B cell (primary cell): ENCODE measurements around the gene DEFB128. TPM values are rescaled to one million over a fixed set of nuclear protein-coding genes. Genes with fewer than 3 reads are reported as not detected.

Source experiments
- ATAC-seq: fragments of 200-7000 bp; cut with Tn5 transposase; one replicate; pipeline ENCODE4 v1.10.0; 2021; ENCODE audit warnings: low read depth, mild to moderate bottlenecking, moderate number of reproducible peaks, moderate library complexity
- CTCF ChIA-PET: fragments of 350-600 bp; sonication (Branson Sonifier 250); formaldehyde crosslinking; loops from one replicate; lab custom pipeline; 2021; ENCODE audit warnings: antibody characterized with exemption, inconsistent platforms; lab: Charles Lee
- POLR2A ChIA-PET: fragments of 350-600 bp; sonication (Branson Sonifier 250); formaldehyde crosslinking; loops from one replicate; lab custom pipeline; 2021; ENCODE audit warnings: antibody characterized with exemption; lab: Charles Lee
- DNase-seq: peaks from one replicate; pipeline ENCODE4 v3.0.0; 2013
- H2AFZ ChIP-seq: 2 replicates; pipeline ENCODE4 v1.6.1; 2012; ENCODE audit warnings: mild to moderate bottlenecking, low read depth, low read length; ENCODE audit not compliant: insufficient read depth, poor library complexity, severe bottlenecking
- H3K27ac ChIP-seq, 2 donors: 1 replicate in 1 of 2; 2 replicates in 1 of 2; pipeline ENCODE4 v1.5.1; 2012 to 2013; ENCODE audit warnings: low read length in 2 of 2, mild to moderate bottlenecking in 2 of 2, moderate library complexity in 1 of 2
- H3K27me3 ChIP-seq, 4 experiments: fragments of 200-600 bp in 1 of 4; sonication (generic) in 1 of 4; replicated peaks in 1 of 4; 1 replicate in 2 of 4; 2 replicates in 2 of 4; pipeline versions ENCODE4 v1.6.1 to v1.7.0; 2013 to 2016; ENCODE audit warnings: low read length in 3 of 4, mild to moderate bottlenecking in 2 of 4, mixed read lengths in 1 of 4, moderate library complexity in 1 of 4; ENCODE audit not compliant: insufficient read depth in 4 of 4, control insufficient read depth in 3 of 4; ENCODE audit errors: control extremely low read depth in 1 of 4
- H3K36me3 ChIP-seq, 2 experiments: replicated peaks in 1 of 2; 1 replicate in 1 of 2; 2 replicates in 1 of 2; pipeline versions ENCODE4 v1.6.1 to v1.7.1; 2013; ENCODE audit warnings: low read length in 1 of 2; ENCODE audit not compliant: insufficient read depth in 2 of 2, control insufficient read depth in 1 of 2; ENCODE audit errors: control extremely low read depth in 1 of 2, extremely low read depth in 1 of 2
- H3K4me1 ChIP-seq, 2 donors: fragments of 200-600 bp in 1 of 2; sonication (generic) in 1 of 2; 1 replicate in 1 of 2; 2 replicates in 1 of 2; pipeline versions ENCODE4 v1.5.1 to v1.6.1; 2013 to 2017; ENCODE audit warnings: low read length in 2 of 2; ENCODE audit not compliant: control insufficient read depth in 2 of 2, insufficient read depth in 2 of 2
- H3K4me2 ChIP-seq: replicated peaks from 2 replicates; pipeline ENCODE3; 2012; ENCODE audit warnings: mild to moderate bottlenecking, low read depth, low read length; ENCODE audit not compliant: poor library complexity, severe bottlenecking
- H3K4me3 ChIP-seq, 5 experiments: fragments of 200-600 bp in 1 of 5; sonication (generic) in 1 of 5; 1 replicate in 3 of 5; 2 replicates in 2 of 5; pipeline versions ENCODE4 v1.5.1 to v1.7.0; 2011 to 2016; ENCODE audit warnings: low read length in 4 of 5, mild to moderate bottlenecking in 4 of 5, low read depth in 2 of 5, control low read depth in 1 of 5, moderate library complexity in 1 of 5; ENCODE audit not compliant: insufficient read depth in 1 of 5; ENCODE audit errors: control extremely low read depth in 1 of 5, extremely low read depth in 1 of 5
- H3K79me2 ChIP-seq: fragments of 200-600 bp; sonication (generic); one replicate; pipeline ENCODE4 v1.6.0; 2016; ENCODE audit warnings: low read length; ENCODE audit not compliant: control insufficient read depth, insufficient read depth
- H3K9ac ChIP-seq: fragments of 200-600 bp; sonication (generic); 2 replicates; pipeline ENCODE4 v1.6.1; 2017; ENCODE audit warnings: mild to moderate bottlenecking, low read length, moderate library complexity
- H3K9me3 ChIP-seq, 3 donors: one replicate each; pipeline versions ENCODE4 v1.6.1 to v1.7.1; 2013; ENCODE audit warnings: low read length in 2 of 3; ENCODE audit not compliant: control insufficient read depth in 2 of 3, insufficient read depth in 1 of 3; ENCODE audit errors: control extremely low read depth in 1 of 3
- H4K20me1 ChIP-seq: 2 replicates; pipeline ENCODE4 v1.6.0; 2012; ENCODE audit warnings: mild to moderate bottlenecking, low read length; ENCODE audit not compliant: insufficient read depth, control insufficient read depth, poor library complexity, severe bottlenecking
- H3K27ac Mint-ChIP-seq: one replicate; pipeline ENCODE4 v1.8.0; 2021; ENCODE audit warnings: mixed read lengths
- H3K27me3 Mint-ChIP-seq: one replicate; pipeline ENCODE4 v1.8.0; 2021; ENCODE audit warnings: mixed read lengths
- H3K4me1 Mint-ChIP-seq: one replicate; pipeline ENCODE4 v1.8.0; 2021; ENCODE audit warnings: mixed read lengths
- H3K4me3 Mint-ChIP-seq: one replicate; pipeline ENCODE4 v1.8.0; 2021; ENCODE audit warnings: mixed read lengths
- H3K9me3 Mint-ChIP-seq: one replicate; pipeline ENCODE4 v1.8.0; 2022; ENCODE audit warnings: mixed read lengths; ENCODE audit not compliant: insufficient read depth
- CTCF ChIP-seq: fragments of 200-600 bp; IDR thresholded peaks from one replicate; pipeline ENCODE4 v1.8.0; 2022; ENCODE audit warnings: antibody characterized with exemption, mild to moderate bottlenecking
- EZH2 ChIP-seq: IDR thresholded peaks from 2 replicates; pipeline ENCODE4 v1.6.1; 2012; ENCODE audit warnings: borderline replicate concordance, low read depth, mild to moderate bottlenecking, moderate library complexity, low read length; ENCODE audit not compliant: insufficient read depth, poor library complexity, severe bottlenecking
- WGBS: methylation state at CpG from one replicate; pipeline ENCODE4 v1.1.5; 2013; ENCODE audit warnings: missing lambda C conversion rate; ENCODE audit not compliant: insufficient coverage; 5-methylcytosine and 5-hydroxymethylcytosine counted together
- intact Hi-C: fragments of 100-400 bp; cut with micrococcal nuclease; formaldehyde crosslinking; loops from one replicate; pipeline ENCODE4 v1.10.0; 2022
- polyA plus RNA-seq: library from polyadenylated mRNA; depleted of rRNA; stranded (reverse); fragments of >200 nt; gene quantifications from 2 replicates; pipeline ENCODE4 v1.2.3, GENCODE V29; 2012
- total RNA-seq, 2 donors: library from RNA; stranded (reverse); fragments of 120-200 nt in 1 of 2; gene quantifications; 1 replicate in 1 of 2; 2 replicates in 1 of 2; pipeline versions ENCODE4 v1.2.3 to v1.2.4, GENCODE V29; 2013 to 2022

The DEFB128 gene
- total and polyA plus RNA-seq, 2 donors (not counting 1 experiment from before 2014, with no cell fraction given), result not detected

DNA sequence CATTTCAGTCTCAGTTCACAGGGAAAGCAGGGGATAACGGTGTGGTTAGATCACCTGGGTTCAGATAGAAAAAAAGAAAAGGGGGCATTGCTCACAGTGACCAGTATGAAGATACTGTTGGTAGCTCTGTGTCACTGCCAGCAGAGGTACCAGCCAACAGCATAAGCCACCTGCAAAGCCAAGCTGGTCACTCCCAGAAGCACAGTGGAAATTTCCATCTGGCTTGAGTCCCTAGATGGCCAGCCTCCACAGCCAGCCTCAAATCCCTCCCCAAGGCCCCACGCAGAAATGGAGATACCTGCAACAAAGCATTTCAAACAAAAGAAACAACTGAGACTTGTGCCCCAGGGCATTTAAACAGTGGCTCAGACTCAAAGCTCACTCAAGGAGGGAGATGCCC lies 20.6 kb downstream of the DEFB128 start:
- Histone ChIP-seq H4K20me1 (no peaks in the 10 kb centered on the region), H3K79me2 (no peaks in the 10 kb centered on the region), H3K4me2 (no peak overlapping the region), H3K36me3 (no peaks in the 10 kb centered on the region), H2AFZ (no peak overlapping the region), H3K27ac (no peak overlapping the region), H3K27me3 (peaks cover 0 to 4% (median 0%) of the 10 kb centered on the region in 4 experiments), H3K4me1 (no peaks in the 10 kb centered on the region), H3K9ac (no peak overlapping the region), H3K9me3 (peaks cover 0 to 2% (median 0%) of the 10 kb centered on the region in 3 donors), H3K4me3 (no peak overlapping the region)
- H3K4me3 Mint-ChIP-seq, result no peak overlapping the region
- no peaks in the 10 kb centered on the region for H3K4me1 Mint-ChIP-seq
- CTCF ChIA-PET, result no interaction called here
- H3K27me3 Mint-ChIP-seq, result peaks cover 14% of the 10 kb centered on the region
- no peak overlapping the region for H3K27ac Mint-ChIP-seq
- ATAC-seq, result no peak
- intact Hi-C loops, result no loop called here
- POLR2A ChIA-PET, result no interaction called here
- H3K9me3 Mint-ChIP-seq, result no peaks in the 10 kb centered on the region
- DNase-seq, result no peak
- WGBS, result 79% methylated on average over 2 of the region's 2 CpGs
- no peak for TF ChIP-seq EZH2
- TF ChIP-seq CTCF, result no peak

- no peak overlapping the region for H3K27ac Mint-ChIP-seq
- Histone ChIP-seq H3K4me1 (no peaks in the 10 kb centered on the region), H3K27ac (no peak overlapping the region), H4K20me1 (no peaks in the 10 kb centered on the region), H3K27me3 (peaks cover 0 to 4% (median under 1%) of the 10 kb centered on the region in 4 experiments), H3K9me3 (peaks cover 0 to 2% (median 0%) of the 10 kb centered on the region in 3 donors), H3K36me3 (no peaks in the 10 kb centered on the region), H3K4me2 (no peak overlapping the region), H3K4me3 (no peak overlapping the region), H2AFZ (no peak overlapping the region), H3K9ac (no peak overlapping the region), H3K79me2 (no peaks in the 10 kb centered on the region)
- 86% methylated on average over 1 of the region's 3 CpGs for WGBS
- H3K4me1 Mint-ChIP-seq, result no peaks in the 10 kb centered on the region
- TF ChIP-seq CTCF (no peak), EZH2 (no peak)
- H3K27me3 Mint-ChIP-seq, result peaks cover 14% of the 10 kb centered on the region
- ATAC-seq (no peak), DNase-seq (no peak)
- POLR2A ChIA-PET, result no interaction called here
- CTCF ChIA-PET, result no interaction called here
- H3K9me3 Mint-ChIP-seq, result no peaks in the 10 kb centered on the region
- no peak overlapping the region for H3K4me3 Mint-ChIP-seq
- intact Hi-C loops, result no loop called here
Measured at GRCh38 chr20:164618-165017, 24.9 kb downstream of the DEFB128 start.
